ENCODE measurements around the gene ACTL10.

Gene ACTL10

GRCh38 chr20:33664085-33664761 is 2.5 kb upstream of the ACTL10 start:
- no peaks in the 10 kb centered on the region for H3K4me1 ChIP-seq (ENCODE audit: control insufficient read depth, insufficient read depth, low read length)

GRCh38 chr20:33664762-33665144 is 2.0 kb upstream of the ACTL10 start:
- CTCF ChIA-PET: interaction anchor here (0.6 to 1.4 kb wide), 3 partner anchors 16 to 207 kb away, joined by 3 to 6 read pairs (median 4); no protein-coding TSS in a partner anchor
- H3K27ac ChIP-seq (ENCODE audit: extremely low read depth, low read depth, low read length): no peak overlapping the region
- no peaks in the 10 kb centered on the region for H3K9me3 ChIP-seq (ENCODE audit: control insufficient read depth, insufficient read depth, low read depth, low read length)
- peaks cover 0 to 40% of the 10 kb centered on the region in 2 experiments; a peak in 1 of 3 replicates for H3K36me3 ChIP-seq (ENCODE audit: control insufficient read depth in 2 of 2, insufficient read depth in 1 of 2, low read length in 2 of 2)
- no peak overlapping the region for H3K4me3 ChIP-seq (ENCODE audit: low read depth, low read length)
- no peaks in the 10 kb centered on the region for H3K4me1 ChIP-seq (ENCODE audit: control insufficient read depth, insufficient read depth, low read length)
- POLR2A ChIA-PET: interaction anchor here (1.2 to 3.2 kb wide), 5 partner anchors 10 to 263 kb away, joined by 4 to 23 read pairs (median 10); partner anchors contain the start of genes CBFA2T2, CDK5RAP1 and NECAB3
- TF ChIP-seq ZNF544 (tag by site-specific recombination; IDR thresholded peaks at IDR 0.05) (no peak), ZNF658 (tag by site-specific recombination; IDR thresholded peaks at IDR 0.05) (no peak), SP3 (tag by site-specific recombination; IDR thresholded peaks at IDR 0.05) (peak; percentile 25; the same call in 1 of the 2 replicates), ZNF155 (tag by site-specific recombination; IDR thresholded peaks at IDR 0.05) (no peak), SCRT2 (tag by site-specific recombination; IDR thresholded peaks at IDR 0.05) (peak; percentile 51; the same call in 1 of the 2 replicates), ZBTB20 (tag by site-specific recombination; IDR thresholded peaks at IDR 0.05) (peak; percentile 18), ZBTB17 (tag by site-specific recombination; IDR thresholded peaks at IDR 0.05) (peak; percentile 55), KLF8 (tag by site-specific recombination; IDR thresholded peaks at IDR 0.05) (no peak), ZFHX2 (tag by site-specific recombination; conservative IDR thresholded peaks at IDR 0.05) (no peak), ZNF23 (tag by site-specific recombination; IDR thresholded peaks at IDR 0.05; ENCODE audit: borderline replicate concordance) (no peak), ZNF660 (tag by site-specific recombination; IDR thresholded peaks at IDR 0.05) (no peak), ZNF24 (tag by site-specific recombination; IDR thresholded peaks at IDR 0.05) (no peak), SP2 (tag by site-specific recombination; IDR thresholded peaks at IDR 0.05) (peak; percentile 41), KLF17 (tag by site-specific recombination; IDR thresholded peaks at IDR 0.05) (no peak), HOXA7 (CRISPR knock-in tag; IDR thresholded peaks at IDR 0.05; ENCODE audit: borderline replicate concordance) (no peak), ZNF623 (tag by site-specific recombination; IDR thresholded peaks at IDR 0.05) (no peak)
- TF ChIP-seq, protein P1, sequence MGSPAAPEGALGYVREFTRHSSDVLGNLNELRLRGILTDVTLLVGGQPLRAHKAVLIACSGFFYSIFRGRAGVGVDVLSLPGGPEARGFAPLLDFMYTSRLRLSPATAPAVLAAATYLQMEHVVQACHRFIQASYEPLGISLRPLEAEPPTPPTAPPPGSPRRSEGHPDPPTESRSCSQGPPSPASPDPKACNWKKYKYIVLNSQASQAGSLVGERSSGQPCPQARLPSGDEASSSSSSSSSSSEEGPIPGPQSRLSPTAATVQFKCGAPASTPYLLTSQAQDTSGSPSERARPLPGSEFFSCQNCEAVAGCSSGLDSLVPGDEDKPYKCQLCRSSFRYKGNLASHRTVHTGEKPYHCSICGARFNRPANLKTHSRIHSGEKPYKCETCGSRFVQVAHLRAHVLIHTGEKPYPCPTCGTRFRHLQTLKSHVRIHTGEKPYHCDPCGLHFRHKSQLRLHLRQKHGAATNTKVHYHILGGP (tag by site-specific recombination; IDR thresholded peaks at IDR 0.05): no peak

More at GRCh38 chr20:33664085-33664761, 2.5 kb upstream of the ACTL10 start:
- peak overlapping the region; percentile 62; the same call in 1 of the 2 replicates for H3K27ac ChIP-seq (ENCODE audit: extremely low read depth, low read depth, low read length)
- peaks cover 0 to 40% of the 10 kb centered on the region in 2 experiments; a peak in 1 of 3 replicates for H3K36me3 ChIP-seq (ENCODE audit: control insufficient read depth in 2 of 2, insufficient read depth in 1 of 2, low read length in 2 of 2)
- POLR2A ChIA-PET: interaction anchor here (1.0 to 3.2 kb wide), 13 partner anchors 8 to 263 kb away, joined by 3 to 23 read pairs (median 7); partner anchors contain the start of genes CBFA2T2, CDK5RAP1, NECAB3 and PXMP4
- no peaks in the 10 kb centered on the region for H3K9me3 ChIP-seq (ENCODE audit: control insufficient read depth, insufficient read depth, low read depth, low read length)
- H3K4me3 ChIP-seq (ENCODE audit: low read depth, low read length): peak overlapping the region; percentile 58
- peak; percentile 97 for TF ChIP-seq SCRT2 (tag by site-specific recombination; IDR thresholded peaks at IDR 0.05)
- TF ChIP-seq ZNF155 (tag by site-specific recombination; IDR thresholded peaks at IDR 0.05): no peak
- TF ChIP-seq ZNF335 (tag by site-specific recombination; conservative IDR thresholded peaks at IDR 0.05): peak; percentile 50
- peak; percentile 44; the same call in 1 of the 2 replicates for TF ChIP-seq ZNF341 (tag by site-specific recombination; IDR thresholded peaks at IDR 0.05; ENCODE audit: low read depth)
- TF ChIP-seq SCRT1 (tag by site-specific recombination; IDR thresholded peaks at IDR 0.05; ENCODE audit: borderline replicate concordance): peak; percentile 88; the same call in 1 of the 2 replicates
- 0 out of 2 replicates have a peak, but pooled peaks have one; percentile 47 for TF ChIP-seq ZBTB7A (tag by site-specific recombination; IDR thresholded peaks at IDR 0.05; ENCODE audit: low read depth)
- TF ChIP-seq, protein P2, sequence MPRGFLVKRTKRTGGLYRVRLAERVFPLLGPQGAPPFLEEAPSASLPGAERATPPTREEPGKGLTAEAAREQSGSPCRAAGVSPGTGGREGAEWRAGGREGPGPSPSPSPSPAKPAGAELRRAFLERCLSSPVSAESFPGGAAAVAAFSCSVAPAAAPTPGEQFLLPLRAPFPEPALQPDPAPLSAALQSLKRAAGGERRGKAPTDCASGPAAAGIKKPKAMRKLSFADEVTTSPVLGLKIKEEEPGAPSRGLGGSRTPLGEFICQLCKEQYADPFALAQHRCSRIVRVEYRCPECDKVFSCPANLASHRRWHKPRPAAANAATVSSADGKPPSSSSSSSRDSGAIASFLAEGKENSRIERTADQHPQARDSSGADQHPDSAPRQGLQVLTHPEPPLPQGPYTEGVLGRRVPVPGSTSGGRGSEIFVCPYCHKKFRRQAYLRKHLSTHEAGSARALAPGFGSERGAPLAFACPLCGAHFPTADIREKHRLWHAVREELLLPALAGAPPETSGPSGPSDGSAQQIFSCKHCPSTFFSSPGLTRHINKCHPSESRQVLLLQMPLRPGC (tag by site-specific recombination; IDR thresholded peaks at IDR 0.05): no peak
- TF ChIP-seq ZNF677 (tag by site-specific recombination; IDR thresholded peaks at IDR 0.05): peak; percentile 69
- TF ChIP-seq ZFHX2 (tag by site-specific recombination; conservative IDR thresholded peaks at IDR 0.05): peak; percentile 53
- TF ChIP-seq, protein P3, sequence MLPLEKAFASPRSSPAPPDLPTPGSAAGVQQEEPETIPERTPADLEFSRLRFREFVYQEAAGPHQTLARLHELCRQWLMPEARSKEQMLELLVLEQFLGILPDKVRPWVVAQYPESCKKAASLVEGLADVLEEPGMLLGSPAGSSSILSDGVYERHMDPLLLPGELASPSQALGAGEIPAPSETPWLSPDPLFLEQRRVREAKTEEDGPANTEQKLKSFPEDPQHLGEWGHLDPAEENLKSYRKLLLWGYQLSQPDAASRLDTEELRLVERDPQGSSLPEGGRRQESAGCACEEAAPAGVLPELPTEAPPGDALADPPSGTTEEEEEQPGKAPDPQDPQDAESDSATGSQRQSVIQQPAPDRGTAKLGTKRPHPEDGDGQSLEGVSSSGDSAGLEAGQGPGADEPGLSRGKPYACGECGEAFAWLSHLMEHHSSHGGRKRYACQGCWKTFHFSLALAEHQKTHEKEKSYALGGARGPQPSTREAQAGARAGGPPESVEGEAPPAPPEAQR (tag by site-specific recombination; IDR thresholded peaks at IDR 0.05): no peak
- 0 out of 2 replicates have a peak, but pooled peaks have one; percentile 3 for TF ChIP-seq ZSCAN5A (tag by site-specific recombination; IDR thresholded peaks at IDR 0.05)
- no peak for TF ChIP-seq ZNF658 (tag by site-specific recombination; IDR thresholded peaks at IDR 0.05)
- no peak for TF ChIP-seq ZBTB1 (tag by site-specific recombination; IDR thresholded peaks at IDR 0.05)
- no peak for TF ChIP-seq ZNF530 (tag by site-specific recombination; IDR thresholded peaks at IDR 0.05; ENCODE audit: low read depth)
- peak; percentile 66 for TF ChIP-seq PRDM1 (tag by site-specific recombination; IDR thresholded peaks at IDR 0.05)
- no peak for TF ChIP-seq ZNF747 (tag by site-specific recombination; IDR thresholded peaks at IDR 0.05)
- peak; percentile 12; the same call in 1 of the 2 replicates for TF ChIP-seq IKZF3 (tag by site-specific recombination; IDR thresholded peaks at IDR 0.05)
- TF ChIP-seq MZF1 (tag by site-specific recombination; IDR thresholded peaks at IDR 0.05; ENCODE audit: borderline replicate concordance): no peak
- CTCF ChIA-PET: interaction anchor here (0.6 to 1.8 kb wide), 5 partner anchors 11 to 368 kb away, joined by 3 to 8 read pairs (median 4); no protein-coding TSS in a partner anchor
